ENCODE results near the gene CLOCK. TPM values are rescaled to one million over a fixed set of nuclear protein-coding genes. Genes with fewer than 3 reads are reported as not detected.
"Not testable (repeated sequence)": the region's sequence is repeated elsewhere in the genome, so short reads cannot be mapped to it uniquely, and the experiment has no call there.

CLOCK gene
- total RNA-seq, 1 donor from 2014 or later, result 35.9 TPM

- Histone ChIP-seq H2AFZ (replicated peaks) (no peak overlapping the region), H3K36me3 (no peaks in the 10 kb centered on the region), H3K4me1 (no peaks in the 10 kb centered on the region), H3K4me2 (no peak overlapping the region), H4K20me1 (ENCODE audit: low read depth) (no peaks in the 10 kb centered on the region), H3F3A (ENCODE audit: low read depth) (no peaks in the 10 kb centered on the region), H3K79me2 (ENCODE audit: low read depth) (no peaks in the 10 kb centered on the region), H3K4me3 (no peak overlapping the region), H3K27ac (no peak overlapping the region), H3K9ac (no peak overlapping the region), H3K27me3 (no peaks in the 10 kb centered on the region), H3K9me3 (ENCODE audit: low read depth) (no peaks in the 10 kb centered on the region)
- Mint-ChIP-seq H3K27ac (no peak overlapping the region), H3K4me3 (no peak overlapping the region), H3K4me1 (no peaks in the 10 kb centered on the region), H3K36me3 (no peaks in the 10 kb centered on the region), H3K9me3 (no peaks in the 10 kb centered on the region), H3K27me3 (ENCODE audit: insufficient read depth, low read depth) (no peaks in the 10 kb centered on the region)
- no peak for DNase-seq (ENCODE audit: low spot score)
- TF ChIP-seq EZH2phosphoT487 (IDR thresholded peaks at IDR 0.05), result no peak
- TF ChIP-seq EZH2 (IDR thresholded peaks at IDR 0.05), result no peak
- no peak for TF ChIP-seq CTCF (IDR thresholded peaks at IDR 0.05)
Observed at GRCh38 chr4:55560096-55560495, 13.4 kb upstream of the CLOCK start.

GRCh38 chr4:55554453-55555030 is 7.8 kb upstream of the CLOCK start:
- Mint-ChIP-seq H3K4me3 (no peak overlapping the region), H3K27ac (no peak overlapping the region), H3K27me3 (ENCODE audit: insufficient read depth, low read depth) (no peaks in the 10 kb centered on the region), H3K9me3 (no peaks in the 10 kb centered on the region), H3K4me1 (peaks cover 5% of the 10 kb centered on the region), H3K36me3 (no peaks in the 10 kb centered on the region)
- Histone ChIP-seq H3K36me3 (no peaks in the 10 kb centered on the region), H3K27ac (no peak overlapping the region), H3K79me2 (ENCODE audit: low read depth) (no peaks in the 10 kb centered on the region), H2AFZ (replicated peaks) (no peak overlapping the region), H3K9me3 (ENCODE audit: low read depth) (no peaks in the 10 kb centered on the region), H3K4me3 (no peak overlapping the region), H3K27me3 (no peaks in the 10 kb centered on the region), H3K4me2 (no peak overlapping the region), H3K4me1 (peaks cover 10% of the 10 kb centered on the region), H4K20me1 (ENCODE audit: low read depth) (no peaks in the 10 kb centered on the region), H3K9ac (no peak overlapping the region), H3F3A (ENCODE audit: low read depth) (no peaks in the 10 kb centered on the region)
- no peak for TF ChIP-seq EZH2phosphoT487 (IDR thresholded peaks at IDR 0.05)
- TF ChIP-seq CTCF (IDR thresholded peaks at IDR 0.05), result peak; percentile 12
- DNase-seq (ENCODE audit: low spot score), result no peak

GRCh38 chr4:55553441-55554201 is 6.9 kb upstream of the CLOCK start:
- Histone ChIP-seq H3K9me3 (ENCODE audit: low read depth) (no peaks in the 10 kb centered on the region), H3K27me3 (no peaks in the 10 kb centered on the region), H3K36me3 (no peaks in the 10 kb centered on the region), H3K9ac (no peak overlapping the region), H4K20me1 (ENCODE audit: low read depth) (no peaks in the 10 kb centered on the region), H2AFZ (replicated peaks) (peak overlapping the region; percentile 94), H3K27ac (no peak overlapping the region), H3K79me2 (ENCODE audit: low read depth) (no peaks in the 10 kb centered on the region), H3K4me2 (no peak overlapping the region), H3K4me1 (peaks cover 10% of the 10 kb centered on the region), H3F3A (ENCODE audit: low read depth) (peaks cover under 1% of the 10 kb centered on the region), H3K4me3 (no peak overlapping the region)
- DNase-seq (ENCODE audit: low spot score), result no peak
- Mint-ChIP-seq H3K27me3 (ENCODE audit: insufficient read depth, low read depth) (no peaks in the 10 kb centered on the region), H3K9me3 (no peaks in the 10 kb centered on the region), H3K36me3 (no peaks in the 10 kb centered on the region), H3K27ac (peak overlapping the region; percentile 1), H3K4me1 (peaks cover 9% of the 10 kb centered on the region), H3K4me3 (no peak overlapping the region)
- no peak for TF ChIP-seq EZH2 (IDR thresholded peaks at IDR 0.05)
- no peak for TF ChIP-seq EZH2phosphoT487 (IDR thresholded peaks at IDR 0.05)
- no peak for TF ChIP-seq CTCF (IDR thresholded peaks at IDR 0.05)

GRCh38 chr4:55551964-55552363 is 5.3 kb upstream of the CLOCK start:
- DNase-seq (ENCODE audit: low spot score); H3K4me3 ChIP-seq; H3K79me2 ChIP-seq (ENCODE audit: low read depth); H2AFZ ChIP-seq (replicated peaks); H3K27ac ChIP-seq; H4K20me1 ChIP-seq (ENCODE audit: low read depth); H3K9me3 Mint-ChIP-seq; H3K4me3 Mint-ChIP-seq; H3K36me3 Mint-ChIP-seq; H3K36me3 ChIP-seq; H3K27me3 Mint-ChIP-seq (ENCODE audit: insufficient read depth, low read depth); H3K27ac Mint-ChIP-seq; H3K4me2 ChIP-seq; H3K27me3 ChIP-seq; H3K9me3 ChIP-seq (ENCODE audit: low read depth); H3K9ac ChIP-seq: not testable (repeated sequence)
- H3F3A ChIP-seq (ENCODE audit: low read depth), result peaks cover 17% of the 10 kb centered on the region
- H3K4me1 ChIP-seq, result peaks cover 19% of the 10 kb centered on the region
- peaks cover 20% of the 10 kb centered on the region for H3K4me1 Mint-ChIP-seq

Data from neural progenitor cell (in vitro differentiated cells).